Left renal pelvis (tissue), 4 donors: ENCODE data around the gene FRS3. TPM values are rescaled to one million over a fixed set of nuclear protein-coding genes. Genes with fewer than 3 reads are reported as not detected.

ENCODE experiments used
- DNase-seq, 4 donors: peaks; one replicate each; pipeline ENCODE4 v3.0.0-alpha.2; 2013; ENCODE audit warnings: low read depth in 4 of 4, low spot score in 3 of 4
- polyA plus RNA-seq, 4 donors: library from polyadenylated mRNA; unstranded; fragments of 120-200 nt; gene quantifications; one replicate each; pipeline ENCODE4 v1.2.1, GENCODE V29; 2013; ENCODE audit not compliant: insufficient read length in 4 of 4

FRS3 gene
- polyA plus RNA-seq, 4 donors: 5.0 to 8.4 (median 6.3) TPM

DNA sequence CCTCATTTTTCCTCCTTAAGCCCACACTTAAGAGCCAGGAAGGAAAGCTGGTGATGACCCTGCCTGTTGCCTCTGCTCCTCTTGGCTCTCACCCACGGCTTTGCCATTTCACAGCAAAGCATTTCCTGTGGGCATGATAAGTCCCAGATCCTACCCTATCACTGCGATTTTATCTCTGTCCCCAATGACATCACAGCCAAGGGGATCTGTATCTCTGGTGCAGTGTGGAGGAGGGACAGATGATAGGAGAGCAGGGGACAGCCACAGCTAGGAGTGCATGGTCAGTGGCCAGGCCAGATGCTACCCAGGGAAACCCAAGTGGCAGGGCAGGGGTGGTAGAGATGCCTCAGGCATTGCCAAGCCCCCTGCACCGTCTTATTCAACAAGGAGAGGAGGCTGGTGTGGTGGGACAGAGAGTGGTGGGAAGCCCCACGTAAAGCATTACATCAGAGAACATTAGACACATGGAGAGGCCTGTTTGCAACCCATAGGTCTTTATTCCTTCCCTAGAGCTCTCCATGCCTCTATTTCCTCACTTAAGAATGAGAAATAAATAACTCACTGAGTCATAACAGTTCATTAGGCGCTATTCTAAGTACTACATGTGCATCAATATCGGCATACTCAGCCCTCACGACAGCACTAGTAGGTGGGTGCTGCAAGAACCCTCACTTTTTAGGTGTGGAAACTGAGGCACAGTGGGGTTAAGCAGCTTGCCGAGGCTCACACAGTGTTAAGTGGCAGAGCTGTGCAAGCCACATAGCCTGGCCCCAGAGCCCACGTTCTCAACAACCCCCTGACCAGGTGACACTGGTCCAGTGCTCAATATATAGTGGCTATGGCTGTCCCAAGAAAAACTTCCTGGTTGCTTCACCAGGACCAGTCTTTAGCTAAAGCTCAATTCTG, 48.9 kb downstream of the FRS3 start:
- no peak for DNase-seq

DNA sequence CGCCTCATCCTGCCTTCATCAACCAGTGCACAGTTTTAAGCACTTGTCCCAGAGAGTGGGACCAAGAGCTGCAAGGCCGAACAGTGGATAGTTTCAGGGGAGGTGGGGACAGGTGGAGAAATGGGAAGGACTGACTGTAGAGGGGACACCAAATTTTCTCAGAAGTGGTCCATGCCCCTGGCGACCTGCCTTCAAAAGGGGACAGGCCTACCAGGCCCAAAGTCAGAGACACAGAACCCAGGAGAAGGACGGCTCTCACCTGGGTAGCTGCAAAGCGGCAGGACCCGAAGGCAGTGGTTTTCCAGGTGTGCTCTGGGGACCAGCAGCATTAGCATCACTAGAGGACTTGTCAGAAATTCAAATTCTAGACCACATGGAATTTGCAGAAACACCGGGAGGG, 50.1 kb downstream of the FRS3 start:
- DNase-seq: no peak

DNA sequence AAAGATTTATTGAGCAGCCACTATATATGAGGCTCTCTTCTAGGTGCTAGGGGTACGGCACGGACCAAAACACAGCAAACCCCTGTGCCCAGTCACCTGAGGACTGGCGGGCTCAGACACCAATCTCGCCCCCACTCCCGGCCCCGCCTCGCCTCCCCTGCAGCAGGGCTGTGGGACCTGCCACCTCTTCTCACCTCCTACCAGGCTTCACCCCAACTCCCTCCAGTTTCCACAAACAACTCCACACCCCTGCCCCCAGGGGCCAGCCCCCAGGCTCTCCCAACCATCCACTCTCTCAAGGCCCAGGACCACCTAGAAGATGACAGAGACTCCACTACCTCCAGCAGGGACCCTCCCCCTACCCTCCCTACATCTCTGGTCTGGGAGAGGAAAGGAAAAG, 50.7 kb downstream of the FRS3 start:
- DNase-seq: no peak

DNA sequence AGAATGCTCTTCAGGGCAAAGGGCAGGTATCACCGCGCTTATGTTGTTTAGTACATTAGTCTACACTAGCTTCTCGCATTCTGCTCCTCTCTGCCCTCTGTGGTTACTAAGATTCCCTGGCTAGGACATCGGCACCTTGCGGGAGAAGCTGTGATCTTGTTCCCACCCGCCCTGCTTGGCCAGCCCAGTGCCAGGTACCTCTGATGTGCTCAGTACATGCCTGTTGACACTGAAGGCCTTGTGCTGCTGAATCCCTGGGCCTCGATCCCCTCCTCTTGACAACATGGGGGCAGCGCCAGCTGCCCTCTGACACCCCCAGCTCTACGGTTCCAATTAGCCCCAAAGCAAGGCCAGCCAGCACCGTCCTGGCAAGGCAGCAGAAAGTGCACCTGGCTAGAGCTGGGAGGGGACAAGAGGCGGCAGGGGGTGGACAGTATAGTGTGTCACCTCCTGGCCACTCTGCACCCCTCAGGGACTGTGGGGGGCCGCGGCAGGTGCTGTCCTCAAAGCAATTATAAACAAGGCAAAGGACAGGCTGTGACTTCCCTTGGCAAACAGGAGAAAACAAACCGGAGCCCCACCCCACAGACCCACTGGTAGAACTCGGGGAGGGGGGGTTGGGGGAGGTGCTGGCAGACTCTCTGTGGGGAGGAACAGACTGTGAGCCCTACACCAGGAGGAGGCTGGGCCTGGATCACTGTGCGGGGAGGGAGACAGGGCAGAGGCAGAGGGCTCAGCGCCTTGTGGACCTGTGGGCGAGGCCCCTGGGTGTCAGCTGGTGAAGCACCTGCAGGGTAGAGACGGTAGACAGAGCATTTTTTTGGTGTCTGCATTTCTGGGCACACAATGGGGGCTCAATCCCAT, 51.4 kb downstream of the FRS3 start:
- no peak for DNase-seq

DNA sequence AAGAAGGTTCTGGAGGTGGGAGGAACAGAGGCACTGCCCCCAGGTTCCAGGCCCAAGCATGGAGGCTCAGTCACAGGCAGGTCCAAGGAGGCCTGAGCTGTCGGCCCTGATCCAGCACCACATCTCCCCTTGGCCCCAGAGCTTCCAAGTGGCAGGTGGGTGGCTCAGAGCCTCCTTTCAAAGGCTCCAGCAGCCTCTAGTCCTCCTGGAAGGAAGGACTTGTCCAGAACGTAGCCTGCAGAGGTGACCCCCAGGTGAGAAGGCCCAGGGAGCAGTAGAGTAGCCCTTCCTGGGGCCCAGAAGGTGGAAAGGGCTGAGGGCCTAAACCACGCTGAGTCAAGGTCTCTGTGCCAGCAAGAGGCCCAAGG, 52.0 kb downstream of the FRS3 start:
- no peak for DNase-seq

DNA sequence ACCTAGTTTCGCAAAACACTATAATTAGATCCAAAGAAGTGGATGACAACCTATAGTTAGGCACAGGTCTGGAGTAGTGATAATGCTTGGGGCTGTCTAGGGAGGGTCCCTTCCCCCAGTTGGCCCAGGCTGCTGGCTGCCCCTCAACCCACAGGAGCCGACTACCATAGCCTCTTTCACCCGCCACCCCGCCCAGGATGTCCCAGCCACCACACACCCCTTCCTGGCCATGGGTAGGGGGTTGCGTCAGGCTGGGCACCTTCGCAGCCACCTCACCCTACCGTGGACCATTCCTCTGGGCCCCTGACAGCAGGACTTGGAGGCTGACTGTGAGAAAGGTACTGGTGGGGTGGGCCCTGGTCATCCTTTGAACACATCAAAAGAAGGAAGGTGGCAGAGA, 52.8 kb downstream of the FRS3 start:
- DNase-seq: no peak

DNA sequence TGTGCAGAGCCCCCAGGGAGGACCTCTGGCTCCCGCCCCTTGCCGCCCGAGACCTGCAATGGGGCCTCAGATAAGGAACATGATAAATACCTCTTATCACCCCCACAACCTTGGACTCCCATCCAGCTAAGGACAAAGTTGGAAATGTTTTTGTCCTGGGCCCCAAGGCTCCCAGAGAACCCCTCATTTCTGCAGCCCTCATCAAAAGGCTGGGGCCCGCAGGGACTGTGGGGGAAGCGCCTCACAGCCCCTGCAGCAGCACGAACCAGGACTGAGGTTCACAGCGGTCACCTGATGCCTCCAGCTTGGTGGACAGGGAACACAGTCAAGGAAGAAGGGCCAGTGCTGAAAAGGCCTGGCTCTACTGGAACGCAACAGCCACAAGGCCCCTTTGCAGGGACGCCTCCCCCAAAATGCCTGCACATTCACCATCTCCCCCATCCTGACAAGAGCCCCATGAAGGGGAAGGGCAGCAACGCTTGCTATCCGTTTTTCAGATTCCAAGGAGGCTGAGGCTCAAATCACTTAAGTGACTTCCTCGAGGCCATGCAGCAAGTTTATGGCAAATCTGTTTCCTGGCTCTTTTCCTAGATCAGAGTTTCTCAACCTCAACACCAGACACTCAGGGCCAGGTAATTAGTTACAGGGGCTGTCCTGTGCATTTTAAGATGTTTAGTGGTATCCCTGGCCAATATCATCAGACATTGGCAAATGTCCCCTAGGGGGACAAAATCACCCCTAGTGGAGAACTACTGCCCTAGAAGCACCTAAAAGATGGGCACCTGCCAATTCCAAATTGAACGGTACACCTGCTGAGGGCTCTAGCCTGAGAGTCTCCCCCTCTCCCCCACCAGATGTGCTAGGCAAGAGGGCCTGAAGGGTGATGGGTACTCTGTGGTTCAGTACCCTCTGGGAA, 54.9 kb downstream of the FRS3 start:
- DNase-seq: no peak

DNA sequence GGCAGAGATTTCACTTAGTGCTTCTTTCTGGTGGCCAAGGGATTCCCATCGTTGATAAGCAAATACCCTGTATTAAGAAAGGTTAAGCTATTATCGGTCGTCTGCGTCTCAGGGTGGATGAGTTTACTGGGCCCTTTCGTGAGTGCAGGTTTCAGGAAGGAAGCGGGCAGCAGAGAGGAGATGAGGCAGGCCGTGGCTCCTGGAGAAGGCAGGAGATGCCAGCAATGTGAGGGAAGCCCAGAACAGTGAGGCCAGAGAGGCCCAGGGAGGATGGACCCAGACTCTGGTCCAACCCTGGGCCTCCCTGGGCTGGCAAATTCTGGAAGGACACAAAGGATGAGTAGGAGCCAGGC, 55.5 kb downstream of the FRS3 start:
- no peak for DNase-seq

DNA sequence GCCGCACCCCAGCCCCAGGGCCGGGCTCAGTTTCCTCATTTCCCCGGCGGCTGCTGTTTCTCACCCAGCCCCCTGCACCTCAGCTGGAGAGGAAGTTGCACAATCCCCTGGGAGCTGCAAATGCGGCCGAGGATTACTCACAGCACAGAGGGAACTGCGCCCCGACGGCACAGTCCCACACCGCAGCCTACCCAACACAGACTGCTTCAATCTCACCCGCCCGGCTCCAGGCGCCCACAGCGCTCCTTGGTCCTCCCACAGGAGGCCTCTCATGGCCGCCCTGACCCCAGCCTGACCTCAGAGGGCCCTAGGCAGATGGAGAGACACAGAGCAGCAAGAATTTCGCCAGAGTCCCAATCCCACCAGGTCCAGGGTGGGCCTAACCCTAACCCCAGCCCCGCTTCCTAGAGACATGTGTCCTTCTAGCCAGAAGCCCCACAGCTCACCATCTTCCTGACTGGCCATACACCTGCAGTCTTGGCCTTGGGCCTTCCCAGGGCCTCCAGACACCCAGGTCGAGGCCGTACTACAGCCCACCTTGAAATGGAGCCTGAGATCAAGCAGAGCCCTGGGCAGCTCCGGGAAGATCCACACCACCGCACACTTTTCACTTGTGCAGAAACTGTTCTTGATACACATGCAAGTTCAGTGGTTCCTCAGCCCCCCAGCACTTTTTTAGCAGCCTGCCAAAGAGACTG, 56.0 kb downstream of the FRS3 start:
- no peak for DNase-seq

DNA sequence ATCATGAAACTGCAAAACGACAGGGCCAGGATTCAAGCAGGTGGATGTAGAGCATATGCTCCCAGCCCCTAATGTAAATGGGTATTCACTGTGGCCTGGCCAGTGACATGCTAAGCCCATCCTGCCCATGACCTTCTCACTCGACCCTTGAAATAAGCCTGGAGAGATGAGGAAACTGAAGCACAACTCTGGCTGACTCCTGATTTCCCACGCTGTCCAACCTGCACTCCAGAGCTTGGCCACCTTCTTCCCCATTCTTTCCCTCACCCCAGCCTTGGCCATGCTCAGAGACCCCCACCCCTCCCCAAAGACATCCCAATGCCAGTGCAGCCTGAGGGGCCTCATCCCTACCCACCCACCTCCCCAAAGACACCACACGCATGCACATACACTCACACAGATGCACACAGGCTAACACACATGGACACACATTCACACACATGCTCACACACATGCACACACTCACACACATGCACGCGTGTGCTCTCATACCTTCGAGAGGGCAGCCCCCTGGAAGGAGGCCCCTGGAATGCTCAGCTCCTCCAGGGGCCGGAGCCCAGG, 56.7 kb downstream of the FRS3 start:
- no peak for DNase-seq

DNA sequence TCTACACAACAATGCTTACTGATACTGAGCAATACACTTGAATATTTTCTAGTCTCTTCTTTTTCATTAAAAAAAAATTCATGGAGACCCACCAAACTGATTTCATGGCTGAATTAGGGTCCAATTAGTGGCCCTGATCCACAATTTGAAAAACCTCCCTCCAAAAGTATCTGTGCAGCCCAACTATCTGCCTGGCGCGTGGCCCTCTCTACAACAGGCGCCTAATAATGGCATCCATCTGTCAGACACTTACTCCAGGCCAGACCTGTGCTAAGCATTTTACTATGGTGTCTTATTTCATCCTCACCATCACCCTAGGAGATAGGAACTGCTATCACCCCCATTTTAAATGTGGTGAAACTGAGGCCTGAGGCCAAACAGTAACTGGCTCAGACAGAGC, 58.3 kb downstream of the FRS3 start:
- no peak for DNase-seq

DNA sequence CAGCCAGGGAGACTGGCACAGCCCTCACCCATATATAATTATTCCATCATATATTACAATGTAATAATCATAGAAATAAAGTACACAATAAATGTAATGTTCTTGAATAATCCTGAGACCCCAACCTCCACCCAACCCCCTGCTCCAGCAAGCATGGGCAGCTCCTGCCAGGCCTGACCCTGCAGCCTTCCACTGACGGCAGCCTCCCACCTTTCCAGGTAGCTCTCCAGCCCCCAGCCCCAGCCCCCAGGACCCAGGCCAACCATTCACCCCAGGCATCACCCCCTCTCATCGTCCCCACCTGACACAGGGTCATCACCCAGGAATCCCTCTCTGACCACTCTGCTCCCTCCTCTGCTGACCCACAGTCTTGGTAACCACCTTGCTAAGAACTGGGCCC, 58.9 kb downstream of the FRS3 start:
- DNase-seq: no peak

DNA sequence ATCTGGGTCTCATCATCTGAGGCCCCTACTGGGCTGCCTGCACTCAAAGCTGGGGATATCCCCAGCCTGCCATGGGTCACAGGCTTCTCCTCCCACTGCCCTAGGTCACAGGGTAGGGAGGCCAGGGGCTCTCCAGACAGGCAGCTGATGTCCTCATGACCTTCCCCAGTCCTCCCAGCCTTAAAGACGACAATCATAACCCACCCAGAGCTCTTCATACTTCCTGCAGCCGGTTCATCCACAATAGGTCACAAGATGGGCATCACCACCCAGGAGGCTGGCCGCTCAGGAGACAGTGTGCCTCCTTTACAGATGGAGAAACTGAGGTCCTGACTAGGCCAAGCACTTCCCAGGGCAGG, 59.5 kb downstream of the FRS3 start:
- no peak for DNase-seq

Other genes starting within 250 kb of the FRS3 start
- 10 to 100 TPM; 29.0 to 93.5 (median 39.0) TPM for gene FOXP4, start 233.5 kb downstream of the FRS3 start, polyA plus RNA-seq
- 10 to 100 TPM; 30.5 to 98.0 (median 44.4) TPM for gene MDFI, start 141.4 kb downstream of the FRS3 start, polyA plus RNA-seq
- gene TFEB, start 44.3 kb downstream of the FRS3 start, polyA plus RNA-seq: 10 to 100 TPM in 1 of 4 donors, 1 to 10 TPM in 3; 4.5 to 10.2 (median 9.1) TPM
- gene PGC, start 32.5 kb downstream of the FRS3 start, polyA plus RNA-seq: under 1 TPM in 1 of 4 donors, not detected in 3; 0.26 TPM
- 10 to 100 TPM in 1 of 4 donors, 1 to 10 TPM in 3; 4.2 to 10.8 (median 5.1) TPM for gene PRICKLE4, start 882 bp upstream of the FRS3 start, polyA plus RNA-seq
- gene TOMM6, start 7.8 kb upstream of the FRS3 start, polyA plus RNA-seq: 100 to 1,000 TPM; 163 to 259 (median 227) TPM
- 10 to 100 TPM; 11.4 to 15.3 (median 11.9) TPM for gene USP49, start 115.5 kb upstream of the FRS3 start, polyA plus RNA-seq
- 10 to 100 TPM; 22.6 to 42.0 (median 39.8) TPM for gene MED20, start 141.2 kb upstream of the FRS3 start, polyA plus RNA-seq
- gene BYSL, start 141.6 kb upstream of the FRS3 start, polyA plus RNA-seq: 10 to 100 TPM; 18.8 to 29.2 (median 26.5) TPM
- gene CCND3, start 161.9 kb upstream of the FRS3 start, polyA plus RNA-seq: 10 to 100 TPM; 24.3 to 31.4 (median 26.9) TPM